Right lobe of liver (tissue), 4 donors: ENCODE measurements around the gene KRTAP9-2.

ENCODE experiments used
- POLR2A ChIP-seq: fragments of 450-650 bp; IDR thresholded peaks from one replicate; pipeline ENCODE4 v1.6.1; 2017; ENCODE audit warnings: antibody characterized with exemption, mild to moderate bottlenecking
- TF ChIP-seq, protein P1 (sequence below), 4 donors: fragments of 200-600 bp in 3 of 4; fragments of 450-650 bp in 1 of 4; IDR thresholded peaks; one replicate each; pipeline versions ENCODE4 v1.5.1 to v1.8.0; 2016 to 2022; ENCODE audit warnings: antibody characterized with exemption in 4 of 4, mild to moderate bottlenecking in 2 of 4
- donor health status: DM: no; HTN: no; CAD: no.
- donor health status: DM: no; HTN: no; CAD: no.
- donor health status: DM: no; HTN: yes; CAD: no.

DNA sequence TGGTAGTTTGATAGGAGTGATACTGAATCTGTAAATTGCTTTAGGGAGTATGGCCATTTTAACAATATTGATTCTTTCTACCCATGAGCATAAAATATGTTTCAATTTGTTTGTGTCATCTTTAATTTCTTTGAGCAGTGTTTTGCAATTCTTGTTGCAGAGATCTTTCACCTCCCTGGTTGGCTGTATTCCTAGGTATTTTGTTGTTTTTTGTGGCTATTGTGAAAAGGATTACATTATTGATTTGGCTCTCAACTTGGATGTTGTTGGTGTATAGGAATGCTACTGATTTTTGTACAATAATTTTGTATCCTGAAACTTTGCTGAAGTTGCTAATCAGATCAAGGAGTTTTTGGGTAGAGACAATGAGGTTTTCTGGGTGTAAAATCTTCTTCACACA is 32.0 kb downstream of the KRTAP9-2 start:
- TF ChIP-seq, protein P1, sequence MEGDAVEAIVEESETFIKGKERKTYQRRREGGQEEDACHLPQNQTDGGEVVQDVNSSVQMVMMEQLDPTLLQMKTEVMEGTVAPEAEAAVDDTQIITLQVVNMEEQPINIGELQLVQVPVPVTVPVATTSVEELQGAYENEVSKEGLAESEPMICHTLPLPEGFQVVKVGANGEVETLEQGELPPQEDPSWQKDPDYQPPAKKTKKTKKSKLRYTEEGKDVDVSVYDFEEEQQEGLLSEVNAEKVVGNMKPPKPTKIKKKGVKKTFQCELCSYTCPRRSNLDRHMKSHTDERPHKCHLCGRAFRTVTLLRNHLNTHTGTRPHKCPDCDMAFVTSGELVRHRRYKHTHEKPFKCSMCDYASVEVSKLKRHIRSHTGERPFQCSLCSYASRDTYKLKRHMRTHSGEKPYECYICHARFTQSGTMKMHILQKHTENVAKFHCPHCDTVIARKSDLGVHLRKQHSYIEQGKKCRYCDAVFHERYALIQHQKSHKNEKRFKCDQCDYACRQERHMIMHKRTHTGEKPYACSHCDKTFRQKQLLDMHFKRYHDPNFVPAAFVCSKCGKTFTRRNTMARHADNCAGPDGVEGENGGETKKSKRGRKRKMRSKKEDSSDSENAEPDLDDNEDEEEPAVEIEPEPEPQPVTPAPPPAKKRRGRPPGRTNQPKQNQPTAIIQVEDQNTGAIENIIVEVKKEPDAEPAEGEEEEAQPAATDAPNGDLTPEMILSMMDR (IDR thresholded peaks at IDR 0.05), result no peak
- TF ChIP-seq POLR2A, result no peak
